IMR-90 (cell line): ENCODE data around the gene BCL2L1. TPM values are rescaled to one million over a fixed set of nuclear protein-coding genes. Genes with fewer than 3 reads are reported as not detected.

Experiments
- ATAC-seq: fragments of 200-7000 bp; cut with Tn5 transposase; 2 replicates; pipeline ENCODE4 v1.9.1; 2020; ENCODE audit warnings: low read depth, mild to moderate bottlenecking, moderate library complexity
- BruUV-seq: library from RNA; stranded (reverse); fragments of 400-500 nt; replicated peaks from 2 replicates; lab custom pipeline; 2021; lab: Mats Ljungman, UMichigan
- CTCF ChIA-PET: fragments of 300-600 bp; formaldehyde crosslinking; extraction: SDS; loops from one replicate; lab custom pipeline; 2021; ENCODE audit warnings: antibody characterized with exemption; lab: Yijun Ruan, JAX
- POLR2A ChIA-PET: fragments of 300-600 bp; sonication (Branson Sonifier 250); formaldehyde crosslinking; loops from one replicate; lab custom pipeline; 2022; ENCODE audit warnings: antibody characterized with exemption; ENCODE audit not compliant: unreplicated experiment; lab: Charles Lee
- DNase-seq: peaks from one replicate; pipeline ENCODE4 v3.0.0; 2013
- H2AFZ ChIP-seq: replicated peaks from 2 replicates; pipeline ENCODE3; 2013; ENCODE audit warnings: low read length, mild to moderate bottlenecking; ENCODE audit not compliant: poor library complexity
- H2AK5ac ChIP-seq: 2 replicates; pipeline ENCODE4 v1.6.1; 2013; ENCODE audit warnings: low read depth, low read length, inconsistent platforms
- H2AK9ac ChIP-seq: replicated peaks from 2 replicates; pipeline ENCODE3; 2013; ENCODE audit warnings: mild to moderate bottlenecking, low read depth, low read length, moderate library complexity; ENCODE audit not compliant: poor library complexity
- H2BK120ac ChIP-seq: 2 replicates; pipeline ENCODE4 v1.6.1; 2013; ENCODE audit warnings: low read depth, low read length, inconsistent platforms
- H2BK15ac ChIP-seq: 3 replicates; pipeline ENCODE4 v1.6.1; 2013; ENCODE audit warnings: low read depth, low read length, inconsistent platforms
- H2BK20ac ChIP-seq: 2 replicates; pipeline ENCODE4 v1.6.1; 2013; ENCODE audit warnings: low read depth, mild to moderate bottlenecking, inconsistent platforms, low read length, moderate library complexity
- H2BK5ac ChIP-seq: 2 replicates; pipeline ENCODE4 v1.6.1; 2013; ENCODE audit warnings: mild to moderate bottlenecking, low read depth, low read length, inconsistent platforms; ENCODE audit not compliant: poor library complexity, severe bottlenecking
- H3K14ac ChIP-seq: replicated peaks from 2 replicates; pipeline ENCODE4 v1.6.1; 2013; ENCODE audit warnings: low read depth, low read length, inconsistent platforms
- H3K18ac ChIP-seq: 2 replicates; pipeline ENCODE4 v1.6.1; 2013; ENCODE audit warnings: low read depth, low read length, control low read depth
- H3K23ac ChIP-seq: 2 replicates; pipeline ENCODE4 v1.6.1; 2013; ENCODE audit warnings: low read depth, low read length, inconsistent platforms
- H3K27ac ChIP-seq: 2 replicates; pipeline ENCODE4 v1.5.1; 2013; ENCODE audit warnings: mild to moderate bottlenecking, control low read depth, low read length; ENCODE audit not compliant: insufficient read depth
- H3K27me3 ChIP-seq: 2 replicates; pipeline ENCODE4 v1.6.1; 2013; ENCODE audit warnings: low read length; ENCODE audit not compliant: control insufficient read depth, insufficient read depth
- H3K36me3 ChIP-seq: 2 replicates; pipeline ENCODE4 v1.6.1; 2013; ENCODE audit warnings: low read length, mixed read lengths; ENCODE audit not compliant: control insufficient read depth, insufficient read depth
- H3K4ac ChIP-seq: 2 replicates; pipeline ENCODE4 v1.6.1; 2013; ENCODE audit warnings: low read depth, low read length, inconsistent platforms
- H3K4me1 ChIP-seq: 2 replicates; pipeline ENCODE4 v1.6.1; 2013; ENCODE audit warnings: low read length, mixed read lengths; ENCODE audit not compliant: control insufficient read depth, insufficient read depth
- H3K4me2 ChIP-seq: 2 replicates; pipeline ENCODE4 v1.6.1; 2013; ENCODE audit warnings: low read depth, mild to moderate bottlenecking, control low read depth, low read length, moderate library complexity
- H3K4me3 ChIP-seq: 2 replicates; pipeline ENCODE4 v1.5.1; 2013; ENCODE audit warnings: low read depth, mild to moderate bottlenecking, control low read depth, low read length, moderate library complexity; ENCODE audit not compliant: insufficient read depth
- H3K56ac ChIP-seq: 2 replicates; pipeline ENCODE4 v1.6.1; 2013; ENCODE audit warnings: low read length, inconsistent platforms; ENCODE audit not compliant: insufficient read depth; ENCODE audit errors: extremely low read depth
- H3K79me1 ChIP-seq, 2 experiments: 2 replicates each; pipeline ENCODE4 v1.6.1; 2013; ENCODE audit warnings: low read length in 2 of 2, inconsistent platforms in 1 of 2, low read depth in 1 of 2
- H3K9ac ChIP-seq: 2 replicates; pipeline ENCODE4 v1.6.1; 2013; ENCODE audit warnings: low read depth, low read length, control low read depth
- H3K9me1 ChIP-seq: 2 replicates; pipeline ENCODE4 v1.6.1; 2013; ENCODE audit warnings: low read length, inconsistent platforms; ENCODE audit not compliant: insufficient read depth
- H3K9me3 ChIP-seq: 2 replicates; pipeline ENCODE4 v1.6.1; 2013; ENCODE audit warnings: low read length; ENCODE audit not compliant: control insufficient read depth, insufficient read depth
- H4K20me1 ChIP-seq: 2 replicates; pipeline ENCODE4 v1.6.1; 2013; ENCODE audit warnings: low read length, inconsistent platforms; ENCODE audit not compliant: insufficient read depth
- H4K5ac ChIP-seq: 2 replicates; pipeline ENCODE4 v1.6.1; 2013; ENCODE audit warnings: mild to moderate bottlenecking, low read depth, low read length, control low read depth
- H4K8ac ChIP-seq, 2 experiments: 2 replicates each; pipeline ENCODE4 v1.6.1; 2013; ENCODE audit warnings: low read depth in 2 of 2, low read length in 2 of 2, control low read depth in 1 of 2, inconsistent platforms in 1 of 2
- H4K91ac ChIP-seq: 2 replicates; pipeline ENCODE4 v1.6.1; 2013; ENCODE audit warnings: low read depth, low read length, inconsistent platforms; ENCODE audit not compliant: insufficient read depth
- BHLHE40 ChIP-seq: fragments of 150-350 bp; IDR thresholded peaks from 2 replicates; pipeline ENCODE4 v1.6.1; 2016; ENCODE audit warnings: mild to moderate bottlenecking, low read depth, low read length
- CHD1 ChIP-seq: IDR thresholded peaks from 2 replicates; pipeline ENCODE4 v1.6.1; 2012; ENCODE audit warnings: low read depth, low read length, improper control_type of control experiment
- MAFK ChIP-seq: IDR thresholded peaks from 2 replicates; pipeline ENCODE4 v1.6.1; 2012; ENCODE audit warnings: low read depth, low read length, improper control_type of control experiment
- MAZ ChIP-seq: IDR thresholded peaks from 2 replicates; pipeline ENCODE4 v1.6.1; 2012; ENCODE audit warnings: low read depth, mild to moderate bottlenecking, low read length, improper control_type of control experiment, moderate library complexity, borderline replicate concordance
- POLR2A ChIP-seq: IDR thresholded peaks from 2 replicates; pipeline ENCODE4 v1.6.1; 2012; ENCODE audit warnings: mild to moderate bottlenecking, low read depth, low read length
- RAD21 ChIP-seq: IDR thresholded peaks from 2 replicates; pipeline ENCODE4 v1.6.1; 2012; ENCODE audit warnings: low read length, improper control_type of control experiment
- RCOR1 ChIP-seq: IDR thresholded peaks from 2 replicates; pipeline ENCODE4 v1.6.1; 2012; ENCODE audit warnings: mild to moderate bottlenecking, low read length, improper control_type of control experiment; ENCODE audit not compliant: insufficient replicate concordance
- RFX5 ChIP-seq: IDR thresholded peaks from 2 replicates; pipeline ENCODE4 v1.8.0; 2012; ENCODE audit warnings: low read depth, mild to moderate bottlenecking, low read length, moderate library complexity
- SMC3 ChIP-seq: fragments of 150-350 bp; IDR thresholded peaks from 2 replicates; pipeline ENCODE4 v1.6.1; 2016; ENCODE audit warnings: low read depth, mild to moderate bottlenecking, antibody characterized with exemption, low read length, moderate library complexity
- WGBS, 2 experiments: methylation state at CpG; one replicate each; pipeline versions ENCODE4 v1.1.5 to v1.1.7; 2013; ENCODE audit warnings: missing lambda C conversion rate in 2 of 2; ENCODE audit not compliant: insufficient read length in 1 of 2; ENCODE audit errors: extremely low coverage in 2 of 2; 5-methylcytosine and 5-hydroxymethylcytosine counted together
- dilution Hi-C: fragments of 300-500 bp; cut with HindIII; formaldehyde crosslinking; loops from one replicate; pipeline ENCODE4 v1.14.3; 2018; ENCODE audit warnings: low sequenced_read_pairs; ENCODE audit not compliant: unreplicated experiment
- in situ Hi-C: fragments of 300-500 bp; cut with MboI; formaldehyde crosslinking; loops from 3 replicates; pipeline ENCODE4 v1.14.3; 2019; ENCODE audit warnings: low sequenced_read_pairs, inconsistent platforms, mixed read lengths
- intact Hi-C: fragments of 100-400 bp; cut with micrococcal nuclease; formaldehyde crosslinking; loops from 2 replicates; pipeline ENCODE4 v1.10.0; 2022
- polyA plus RNA-seq, 3 experiments: library from polyadenylated mRNA; depleted of rRNA; stranded (reverse); fragments of >200 nt; gene quantifications; 2 replicates each; pipeline ENCODE4 v1.2.3, GENCODE V29; 2012; ENCODE audit warnings: low replicate concordance in 1 of 3
- total RNA-seq: library from RNA; depleted of rRNA; stranded (reverse); fragments of >200 nt; gene quantifications from 2 replicates; pipeline ENCODE4 v1.2.3, GENCODE V29; 2012
- TF ChIP-seq, protein P1 (sequence below): fragments of 150-350 bp; IDR thresholded peaks from 2 replicates; pipeline ENCODE4 v1.6.1; 2016; ENCODE audit warnings: low read depth, mild to moderate bottlenecking, low read length, moderate library complexity, borderline replicate concordance

BCL2L1 gene
- total and polyA plus RNA-seq, 2 of the 4 experiments (the other 2 are of a cell fraction) = 40.2 to 41.9 TPM

DNA sequence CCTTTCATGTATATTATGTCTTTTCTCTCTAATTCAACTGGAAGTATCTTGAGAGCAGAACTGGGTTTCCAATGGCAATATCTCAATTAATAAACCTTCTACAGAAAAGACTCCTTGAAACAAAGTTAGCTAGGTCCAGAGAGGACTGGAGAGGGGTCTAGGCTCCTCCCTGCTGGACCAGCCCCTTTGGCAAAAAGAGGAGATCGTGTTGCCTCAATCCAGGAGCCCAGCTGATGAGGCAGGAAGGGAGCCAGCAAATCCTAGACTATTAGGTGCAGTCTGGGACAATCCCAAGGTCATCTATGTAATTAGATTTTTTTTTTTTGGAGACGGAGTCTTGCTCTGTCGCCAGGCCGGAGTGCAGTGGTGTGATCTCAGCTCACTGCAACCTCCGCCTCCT, 21.9 kb downstream of the BCL2L1 start:
- H2BK20ac ChIP-seq = peak overlapping the region; percentile 97; the same call in 1 of the 2 replicates
- H3K4me1 ChIP-seq = peaks cover 30% of the 10 kb centered on the region
- H3K9me3 ChIP-seq = no peaks in the 10 kb centered on the region
- BruUV-seq = no TSS peak
- H3K56ac ChIP-seq = no peak overlapping the region
- H4K91ac ChIP-seq = peak overlapping the region; percentile 66; the same call in 1 of the 2 replicates
- intact Hi-C loops (no loop called here), in situ Hi-C loops (no loop called here), dilution Hi-C loops (no loop called here)
- H3K18ac ChIP-seq = no peak overlapping the region
- peaks cover 21% of the 10 kb centered on the region for H3K9me1 ChIP-seq
- no peak for DNase-seq
- H3K9ac ChIP-seq = no peak overlapping the region
- peak overlapping the region; percentile 96 for H2BK120ac ChIP-seq
- H3K23ac ChIP-seq = peak overlapping the region; percentile 96; the same call in 1 of the 2 replicates
- H2BK15ac ChIP-seq = 0 out of 3 replicates have a peak overlapping the region, but pooled peaks have one; percentile 54
- peak overlapping the region; percentile 42; the same call in 1 of the 2 replicates for H3K4ac ChIP-seq
- ChIA-PET POLR2A (interaction anchor here (0.6 to 1.1 kb wide), 2 partner anchors 12 to 47 kb away, joined by 3 to 4 read pairs; no protein-coding TSS in a partner anchor), CTCF (interaction anchor here (1.5 kb wide), 1 partner anchor 23 kb away, joined by 4 read pairs; no protein-coding TSS in a partner anchor)
- H2AFZ ChIP-seq = no peak overlapping the region
- TF ChIP-seq RFX5 = no peak
- no peak for TF ChIP-seq SMC3
- TF ChIP-seq BHLHE40 = no peak
- no peak for TF ChIP-seq MAZ
- TF ChIP-seq MAFK = no peak
- TF ChIP-seq RCOR1 = no peak
- TF ChIP-seq RAD21 = no peak
- TF ChIP-seq, protein P1, sequence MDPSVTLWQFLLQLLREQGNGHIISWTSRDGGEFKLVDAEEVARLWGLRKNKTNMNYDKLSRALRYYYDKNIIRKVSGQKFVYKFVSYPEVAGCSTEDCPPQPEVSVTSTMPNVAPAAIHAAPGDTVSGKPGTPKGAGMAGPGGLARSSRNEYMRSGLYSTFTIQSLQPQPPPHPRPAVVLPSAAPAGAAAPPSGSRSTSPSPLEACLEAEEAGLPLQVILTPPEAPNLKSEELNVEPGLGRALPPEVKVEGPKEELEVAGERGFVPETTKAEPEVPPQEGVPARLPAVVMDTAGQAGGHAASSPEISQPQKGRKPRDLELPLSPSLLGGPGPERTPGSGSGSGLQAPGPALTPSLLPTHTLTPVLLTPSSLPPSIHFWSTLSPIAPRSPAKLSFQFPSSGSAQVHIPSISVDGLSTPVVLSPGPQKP = no peak
- no peak for TF ChIP-seq CHD1
- no peak for TF ChIP-seq POLR2A
- H3K4me2 ChIP-seq = no peak overlapping the region
- peak overlapping the region; percentile 98 for H2BK5ac ChIP-seq
- H3K14ac ChIP-seq = peak overlapping the region; percentile 83
- H3K27me3 ChIP-seq = no peaks in the 10 kb centered on the region
- H2AK9ac ChIP-seq = no peak overlapping the region
- H2AK5ac ChIP-seq = peak overlapping the region; percentile 95
- peaks cover 16 to 64% of the 10 kb centered on the region in 2 experiments for H3K79me1 ChIP-seq
- no peak overlapping the region for H3K4me3 ChIP-seq
- H3K27ac ChIP-seq = peak overlapping the region; percentile 70; the same call in 1 of the 2 replicates
- no peak overlapping the region for H4K5ac ChIP-seq
- no peak for ATAC-seq
- H4K20me1 ChIP-seq = no peaks in the 10 kb centered on the region
- H4K8ac ChIP-seq = peak overlapping the region; percentile 91 to 97; a peak in 3 of 4 replicates
- peaks cover 4% of the 10 kb centered on the region for H3K36me3 ChIP-seq
- no CpG with 5 or more reads among the region's 5 CpGs for WGBS, 2 experiments
